Pancreas (tissue), 10 donors: ENCODE measurements around the gene COX6B2. TPM values are rescaled to one million over a fixed set of nuclear protein-coding genes. Genes with fewer than 3 reads are reported as not detected.
A peak's percentile ranks its signal among the peaks of the same experiment; 100 is the strongest.

Experiments used
- ATAC-seq, 4 donors: fragments of 200-7000 bp; cut with Tn5 transposase; one replicate each; pipeline versions ENCODE4 v1.8.0 to v1.9.1; 2020; ENCODE audit warnings: mild to moderate bottlenecking in 4 of 4, moderate library complexity in 4 of 4
- DNase-seq, 6 donors: peaks; one replicate each; pipeline ENCODE4 v3.0.0-alpha.2; 2020
- FAIRE-seq: peaks from 2 replicates; lab custom pipeline; 2012; peaks lifted over from hg19 to GRCh38; lab: Jason Lieb, UNC
- H3K27ac ChIP-seq, 4 donors: fragments of 200-600 bp; sonication (generic); 1 replicate in 3 of 4; 2 replicates in 1 of 4; pipeline versions ENCODE4 v1.5.0 to v1.8.0; 2020
- H3K27me3 ChIP-seq, 4 donors: fragments of 200-600 bp; one replicate each; pipeline ENCODE4 v1.8.0; 2021
- H3K36me3 ChIP-seq, 3 donors: fragments of 200-600 bp; sonication (generic) in 1 of 3; one replicate each; pipeline versions ENCODE4 v1.5.0 to v1.8.0; 2020 to 2021
- H3K4me1 ChIP-seq, 3 donors: fragments of 200-600 bp; one replicate each; pipeline ENCODE4 v1.8.0; 2021
- H3K4me3 ChIP-seq, 4 donors: fragments of 200-600 bp; sonication (generic) in 2 of 4; one replicate each; pipeline versions ENCODE4 v1.5.0 to v1.8.0; 2020 to 2021
- H3K9me3 ChIP-seq, 4 donors: fragments of 200-600 bp; one replicate each; pipeline ENCODE4 v1.8.0; 2021
- WGBS, 2 donors: extraction: QIAGEN DNeasy Blood & Tissue Kit; methylation state at CpG; one replicate each; pipeline ENCODE4 v1.1.7; 2013; 5-methylcytosine and 5-hydroxymethylcytosine counted together
- intact Hi-C, 3 donors: fragments of 100-400 bp; cut with DNase I; formaldehyde crosslinking; loops; one replicate each; pipeline versions ENCODE4 v1.11.1 to v1.14.2; 2022
- polyA plus RNA-seq, 2 donors: library from polyadenylated mRNA; stranded (reverse); fragments of 200-250 nt; gene quantifications; one replicate each; pipeline ENCODE4 v1.2.3, GENCODE V29; 2013
- total RNA-seq, 6 donors: library from RNA; stranded (reverse); fragmentation: NEBNext Ultra II Directional in 4 of 6; extraction: Animal tissue kit (Norgen Biotek cat#: 25700) in 4 of 6; gene quantifications; one replicate each; pipeline versions ENCODE4 v1.2.1 to v1.2.4, GENCODE V29; 2021 to 2023
- TF ChIP-seq, protein P1 (sequence below), 4 donors: fragments of 200-600 bp; sonication (generic) in 3 of 4; IDR thresholded peaks; one replicate each; pipeline versions ENCODE4 v1.5.0 to v1.8.0; 2021; ENCODE audit warnings: antibody characterized with exemption in 4 of 4
- donor health status: healthy with polysubstance abuse.
- donor health status: DM: no; HTN: no; CAD: no; lungs with moderate emphysema.
- donor health status: DM: no; HTN: no; CAD: no.
- donor health status: control.
- donor health status: control.
- donor health status: Bipolar disorder and iron deficiency.
- donor health status: DM: yes; HTN: yes; CAD: no.
- donor health status: DM: no; HTN: no; CAD: no.
- donor health status: DM: no; HTN: no; CAD: no.
- donor health status: DM: yes; HTN: yes; CAD: no.

COX6B2 gene
- total and polyA plus RNA-seq, 8 donors, result 0.28 to 0.62 (median 0.42) TPM; not detected in 5

- ATAC-seq, result peak in 2 of 4 donors; percentile 26 to 27
These were observed 19.7 kb upstream of the COX6B2 start for GRCh38 chr19:55373993-55374757.

DNA sequence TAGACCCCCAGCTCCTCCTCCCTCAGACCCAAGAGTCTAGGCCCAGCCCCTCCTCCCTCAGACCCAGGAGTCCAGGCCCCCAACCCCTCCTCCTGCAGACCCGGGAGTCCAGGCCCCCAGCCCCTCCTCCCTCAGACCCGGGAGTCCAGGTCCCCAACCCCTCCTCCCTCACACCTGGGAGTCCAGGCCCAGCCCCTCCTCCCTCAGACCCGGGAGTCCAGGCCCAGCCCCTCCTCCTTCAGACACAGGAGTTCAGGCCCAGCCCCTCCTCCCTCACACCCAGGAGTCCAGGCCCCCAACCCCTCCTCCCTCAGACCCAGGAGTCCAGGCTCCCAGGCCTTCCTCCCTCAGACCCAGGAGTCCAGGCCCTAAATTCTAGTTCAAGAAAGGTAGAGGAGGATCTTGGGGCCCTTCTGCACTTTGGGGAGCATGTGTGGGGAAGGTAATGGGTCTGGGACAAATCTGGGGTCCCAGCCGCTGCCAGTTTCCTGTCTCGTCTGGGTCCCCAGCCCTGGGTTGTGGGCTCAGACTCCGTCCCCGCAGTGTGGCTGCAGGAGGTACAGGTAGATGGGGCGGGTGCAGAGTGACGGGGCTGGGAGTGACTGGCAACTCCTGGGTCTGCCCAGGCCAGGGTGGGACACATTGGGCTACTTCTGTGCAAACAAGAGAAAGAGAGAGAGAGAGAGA lies 18.9 kb upstream of the COX6B2 start:
- Histone ChIP-seq H3K9me3 (no peaks in the 10 kb centered on the region), H3K27me3 (peaks cover 0 to 19% (median 2%) of the 10 kb centered on the region in 4 donors)
- ATAC-seq, result no peak

More at GRCh38 chr19:55373993-55374757, 19.7 kb upstream of the COX6B2 start:
- H3K27me3 ChIP-seq, result peaks cover 0 to 16% (median 2%) of the 10 kb centered on the region in 4 donors
- DNase-seq, result peak in 1 of 6 donors; percentile 67
- no peak overlapping the region for H3K4me3 ChIP-seq
- intact Hi-C loops, result loop anchor here in 1 of 3 donors (10.0 kb wide), 1 partner anchor 69 kb away; no protein-coding TSS in a partner anchor
- H3K4me1 ChIP-seq, result peaks cover 0 to under 1% (median 0%) of the 10 kb centered on the region in 3 donors
- TF ChIP-seq, protein P1, sequence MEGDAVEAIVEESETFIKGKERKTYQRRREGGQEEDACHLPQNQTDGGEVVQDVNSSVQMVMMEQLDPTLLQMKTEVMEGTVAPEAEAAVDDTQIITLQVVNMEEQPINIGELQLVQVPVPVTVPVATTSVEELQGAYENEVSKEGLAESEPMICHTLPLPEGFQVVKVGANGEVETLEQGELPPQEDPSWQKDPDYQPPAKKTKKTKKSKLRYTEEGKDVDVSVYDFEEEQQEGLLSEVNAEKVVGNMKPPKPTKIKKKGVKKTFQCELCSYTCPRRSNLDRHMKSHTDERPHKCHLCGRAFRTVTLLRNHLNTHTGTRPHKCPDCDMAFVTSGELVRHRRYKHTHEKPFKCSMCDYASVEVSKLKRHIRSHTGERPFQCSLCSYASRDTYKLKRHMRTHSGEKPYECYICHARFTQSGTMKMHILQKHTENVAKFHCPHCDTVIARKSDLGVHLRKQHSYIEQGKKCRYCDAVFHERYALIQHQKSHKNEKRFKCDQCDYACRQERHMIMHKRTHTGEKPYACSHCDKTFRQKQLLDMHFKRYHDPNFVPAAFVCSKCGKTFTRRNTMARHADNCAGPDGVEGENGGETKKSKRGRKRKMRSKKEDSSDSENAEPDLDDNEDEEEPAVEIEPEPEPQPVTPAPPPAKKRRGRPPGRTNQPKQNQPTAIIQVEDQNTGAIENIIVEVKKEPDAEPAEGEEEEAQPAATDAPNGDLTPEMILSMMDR (IDR thresholded peaks at IDR 0.05), result no peak
- H3K9me3 ChIP-seq, result no peaks in the 10 kb centered on the region
- WGBS, 2 donors, result 5 to 6% methylated on average over 28 to 31 of the region's 31 CpGs
- FAIRE-seq, result no peak
- H3K27ac ChIP-seq, result no peak overlapping the region
- no peaks in the 10 kb centered on the region for H3K36me3 ChIP-seq

GRCh38 chr19:55372316-55373081 lies 18.0 kb upstream of the COX6B2 start:
- Histone ChIP-seq H3K9me3 (no peaks in the 10 kb centered on the region), H3K4me3 (no peak overlapping the region), H3K4me1 (peaks cover 0 to 3% (median 0%) of the 10 kb centered on the region in 3 donors), H3K27me3 (peaks cover 0 to 19% (median 2%) of the 10 kb centered on the region in 4 donors), H3K27ac (no peak overlapping the region), H3K36me3 (no peaks in the 10 kb centered on the region)
- no peak for FAIRE-seq
- 22 to 26% methylated on average over 23 to 24 of the region's 24 CpGs for WGBS, 2 donors
- intact Hi-C loops, result loop anchor here in 1 of 3 donors (10.0 kb wide), 1 partner anchor 68 kb away; no protein-coding TSS in a partner anchor
- ATAC-seq, result no peak
- TF ChIP-seq, protein P1 (IDR thresholded peaks at IDR 0.05), result no peak
- peak in 1 of 6 donors; percentile 76 for DNase-seq

More for the DNA sequence above, 18.9 kb upstream of the COX6B2 start:
- H3K27ac ChIP-seq, result no peak overlapping the region
- intact Hi-C loops, result loop anchor here in 1 of 3 donors (10.0 kb wide), 1 partner anchor 69 kb away; no protein-coding TSS in a partner anchor
- no peak overlapping the region for H3K4me3 ChIP-seq
- DNase-seq (peak in 1 of 6 donors; percentile 58), FAIRE-seq (no peak)
- H3K4me1 ChIP-seq, result peaks cover 0 to 3% (median 0%) of the 10 kb centered on the region in 3 donors
- 52 to 54% methylated on average over 9 of the region's 9 CpGs for WGBS, 2 donors
- no peaks in the 10 kb centered on the region for H3K36me3 ChIP-seq
- TF ChIP-seq, protein P1 (IDR thresholded peaks at IDR 0.05), result no peak

- DNase-seq (peak in 1 of 6 donors; percentile 44), FAIRE-seq (no peak), ATAC-seq (no peak)
- Histone ChIP-seq H3K9me3 (no peaks in the 10 kb centered on the region), H3K4me3 (peak within 1 kb of the TSS in 1 of 4 donors; percentile 22), H3K27me3 (peaks cover 0 to 19% (median 2%) of the 10 kb centered on the region in 4 donors), H3K36me3 (no peaks in the 10 kb centered on the region), H3K4me1 (peaks cover 0 to 3% (median 0%) of the 10 kb centered on the region in 3 donors), H3K27ac (no peak within 1 kb of the TSS)
- intact Hi-C loops, result loop anchor here in 1 of 3 donors (10.0 kb wide), 1 partner anchor 66 kb away; no protein-coding TSS in a partner anchor
- TF ChIP-seq, protein P1 (IDR thresholded peaks at IDR 0.05), result no peak
- 7 to 8% methylated on average over 27 to 32 of the region's 32 CpGs for WGBS, 2 donors
These were observed 15.9 kb upstream of the COX6B2 start, which contains the start of gene IL11 for GRCh38 chr19:55370305-55370988. Gene IL11, minus strand, starts transcription at chr19:55370463. Its CDS starts 153 bp downstream, at chr19:55370310.
